IMR-90 (cell line): ENCODE measurements around the gene ULBP2. TPM values are rescaled to one million over a fixed set of nuclear protein-coding genes. Genes with fewer than 3 reads are reported as not detected.

Source experiments
- ATAC-seq: fragments of 200-7000 bp; cut with Tn5 transposase; 2 replicates; pipeline ENCODE4 v1.9.1; 2020; ENCODE audit warnings: low read depth, mild to moderate bottlenecking, moderate library complexity
- BruUV-seq: library from RNA; stranded (reverse); fragments of 400-500 nt; replicated peaks from 2 replicates; lab custom pipeline; 2021; lab: Mats Ljungman, UMichigan
- CTCF ChIA-PET: fragments of 300-600 bp; formaldehyde crosslinking; extraction: SDS; loops from one replicate; lab custom pipeline; 2021; ENCODE audit warnings: antibody characterized with exemption; lab: Yijun Ruan, JAX
- POLR2A ChIA-PET: fragments of 300-600 bp; sonication (Branson Sonifier 250); formaldehyde crosslinking; loops from one replicate; lab custom pipeline; 2022; ENCODE audit warnings: antibody characterized with exemption; ENCODE audit not compliant: unreplicated experiment; lab: Charles Lee
- DNase-seq: peaks from one replicate; pipeline ENCODE4 v3.0.0; 2013
- H2AFZ ChIP-seq: replicated peaks from 2 replicates; pipeline ENCODE3; 2013; ENCODE audit warnings: low read length, mild to moderate bottlenecking; ENCODE audit not compliant: poor library complexity
- H2AK5ac ChIP-seq: 2 replicates; pipeline ENCODE4 v1.6.1; 2013; ENCODE audit warnings: low read depth, low read length, inconsistent platforms
- H2AK9ac ChIP-seq: replicated peaks from 2 replicates; pipeline ENCODE3; 2013; ENCODE audit warnings: mild to moderate bottlenecking, low read depth, low read length, moderate library complexity; ENCODE audit not compliant: poor library complexity
- H2BK120ac ChIP-seq: 2 replicates; pipeline ENCODE4 v1.6.1; 2013; ENCODE audit warnings: low read depth, low read length, inconsistent platforms
- H2BK15ac ChIP-seq: 3 replicates; pipeline ENCODE4 v1.6.1; 2013; ENCODE audit warnings: low read depth, low read length, inconsistent platforms
- H2BK20ac ChIP-seq: 2 replicates; pipeline ENCODE4 v1.6.1; 2013; ENCODE audit warnings: low read depth, mild to moderate bottlenecking, inconsistent platforms, low read length, moderate library complexity
- H2BK5ac ChIP-seq: 2 replicates; pipeline ENCODE4 v1.6.1; 2013; ENCODE audit warnings: mild to moderate bottlenecking, low read depth, low read length, inconsistent platforms; ENCODE audit not compliant: poor library complexity, severe bottlenecking
- H3K14ac ChIP-seq: replicated peaks from 2 replicates; pipeline ENCODE4 v1.6.1; 2013; ENCODE audit warnings: low read depth, low read length, inconsistent platforms
- H3K18ac ChIP-seq: 2 replicates; pipeline ENCODE4 v1.6.1; 2013; ENCODE audit warnings: low read depth, low read length, control low read depth
- H3K23ac ChIP-seq: 2 replicates; pipeline ENCODE4 v1.6.1; 2013; ENCODE audit warnings: low read depth, low read length, inconsistent platforms
- H3K27ac ChIP-seq: 2 replicates; pipeline ENCODE4 v1.5.1; 2013; ENCODE audit warnings: mild to moderate bottlenecking, control low read depth, low read length; ENCODE audit not compliant: insufficient read depth
- H3K27me3 ChIP-seq: 2 replicates; pipeline ENCODE4 v1.6.1; 2013; ENCODE audit warnings: low read length; ENCODE audit not compliant: control insufficient read depth, insufficient read depth
- H3K36me3 ChIP-seq: 2 replicates; pipeline ENCODE4 v1.6.1; 2013; ENCODE audit warnings: low read length, mixed read lengths; ENCODE audit not compliant: control insufficient read depth, insufficient read depth
- H3K4ac ChIP-seq: 2 replicates; pipeline ENCODE4 v1.6.1; 2013; ENCODE audit warnings: low read depth, low read length, inconsistent platforms
- H3K4me1 ChIP-seq: 2 replicates; pipeline ENCODE4 v1.6.1; 2013; ENCODE audit warnings: low read length, mixed read lengths; ENCODE audit not compliant: control insufficient read depth, insufficient read depth
- H3K4me2 ChIP-seq: 2 replicates; pipeline ENCODE4 v1.6.1; 2013; ENCODE audit warnings: low read depth, mild to moderate bottlenecking, control low read depth, low read length, moderate library complexity
- H3K4me3 ChIP-seq: 2 replicates; pipeline ENCODE4 v1.5.1; 2013; ENCODE audit warnings: low read depth, mild to moderate bottlenecking, control low read depth, low read length, moderate library complexity; ENCODE audit not compliant: insufficient read depth
- H3K56ac ChIP-seq: 2 replicates; pipeline ENCODE4 v1.6.1; 2013; ENCODE audit warnings: low read length, inconsistent platforms; ENCODE audit not compliant: insufficient read depth; ENCODE audit errors: extremely low read depth
- H3K79me1 ChIP-seq, 2 experiments: 2 replicates each; pipeline ENCODE4 v1.6.1; 2013; ENCODE audit warnings: low read length in 2 of 2, inconsistent platforms in 1 of 2, low read depth in 1 of 2
- H3K9ac ChIP-seq: 2 replicates; pipeline ENCODE4 v1.6.1; 2013; ENCODE audit warnings: low read depth, low read length, control low read depth
- H3K9me1 ChIP-seq: 2 replicates; pipeline ENCODE4 v1.6.1; 2013; ENCODE audit warnings: low read length, inconsistent platforms; ENCODE audit not compliant: insufficient read depth
- H3K9me3 ChIP-seq: 2 replicates; pipeline ENCODE4 v1.6.1; 2013; ENCODE audit warnings: low read length; ENCODE audit not compliant: control insufficient read depth, insufficient read depth
- H4K20me1 ChIP-seq: 2 replicates; pipeline ENCODE4 v1.6.1; 2013; ENCODE audit warnings: low read length, inconsistent platforms; ENCODE audit not compliant: insufficient read depth
- H4K5ac ChIP-seq: 2 replicates; pipeline ENCODE4 v1.6.1; 2013; ENCODE audit warnings: mild to moderate bottlenecking, low read depth, low read length, control low read depth
- H4K8ac ChIP-seq, 2 experiments: 2 replicates each; pipeline ENCODE4 v1.6.1; 2013; ENCODE audit warnings: low read depth in 2 of 2, low read length in 2 of 2, control low read depth in 1 of 2, inconsistent platforms in 1 of 2
- H4K91ac ChIP-seq: 2 replicates; pipeline ENCODE4 v1.6.1; 2013; ENCODE audit warnings: low read depth, low read length, inconsistent platforms; ENCODE audit not compliant: insufficient read depth
- BHLHE40 ChIP-seq: fragments of 150-350 bp; IDR thresholded peaks from 2 replicates; pipeline ENCODE4 v1.6.1; 2016; ENCODE audit warnings: mild to moderate bottlenecking, low read depth, low read length
- CEBPB ChIP-seq: IDR thresholded peaks from 2 replicates; pipeline ENCODE4 v1.6.1; 2012; ENCODE audit warnings: low read depth, low read length, improper control_type of control experiment
- CHD1 ChIP-seq: IDR thresholded peaks from 2 replicates; pipeline ENCODE4 v1.6.1; 2012; ENCODE audit warnings: low read depth, low read length, improper control_type of control experiment
- FOS ChIP-seq: fragments of 150-350 bp; IDR thresholded peaks from 2 replicates; pipeline ENCODE4 v1.6.1; 2016; ENCODE audit warnings: low read depth, low read length
- MAFK ChIP-seq: IDR thresholded peaks from 2 replicates; pipeline ENCODE4 v1.6.1; 2012; ENCODE audit warnings: low read depth, low read length, improper control_type of control experiment
- MAZ ChIP-seq: IDR thresholded peaks from 2 replicates; pipeline ENCODE4 v1.6.1; 2012; ENCODE audit warnings: low read depth, mild to moderate bottlenecking, low read length, improper control_type of control experiment, moderate library complexity, borderline replicate concordance
- MXI1 ChIP-seq: IDR thresholded peaks from 2 replicates; pipeline ENCODE4 v1.6.1; 2012; ENCODE audit warnings: low read depth, mild to moderate bottlenecking, low read length, moderate library complexity, borderline replicate concordance
- NFE2L2 ChIP-seq: fragments of 150-350 bp; IDR thresholded peaks from 2 replicates; pipeline ENCODE4 v1.6.1; 2016; ENCODE audit warnings: low read depth, mild to moderate bottlenecking, low read length
- POLR2A ChIP-seq: IDR thresholded peaks from 2 replicates; pipeline ENCODE4 v1.6.1; 2012; ENCODE audit warnings: mild to moderate bottlenecking, low read depth, low read length
- RAD21 ChIP-seq: IDR thresholded peaks from 2 replicates; pipeline ENCODE4 v1.6.1; 2012; ENCODE audit warnings: low read length, improper control_type of control experiment
- RCOR1 ChIP-seq: IDR thresholded peaks from 2 replicates; pipeline ENCODE4 v1.6.1; 2012; ENCODE audit warnings: mild to moderate bottlenecking, low read length, improper control_type of control experiment; ENCODE audit not compliant: insufficient replicate concordance
- RFX5 ChIP-seq: IDR thresholded peaks from 2 replicates; pipeline ENCODE4 v1.8.0; 2012; ENCODE audit warnings: low read depth, mild to moderate bottlenecking, low read length, moderate library complexity
- SMC3 ChIP-seq: fragments of 150-350 bp; IDR thresholded peaks from 2 replicates; pipeline ENCODE4 v1.6.1; 2016; ENCODE audit warnings: low read depth, mild to moderate bottlenecking, antibody characterized with exemption, low read length, moderate library complexity
- USF2 ChIP-seq: fragments of 150-350 bp; IDR thresholded peaks from 2 replicates; pipeline ENCODE4 v1.6.1; 2017; ENCODE audit warnings: mild to moderate bottlenecking, antibody characterized with exemption, low read length, low read depth
- WGBS, 2 experiments: methylation state at CpG; one replicate each; pipeline versions ENCODE4 v1.1.5 to v1.1.7; 2013; ENCODE audit warnings: missing lambda C conversion rate in 2 of 2; ENCODE audit not compliant: insufficient read length in 1 of 2; ENCODE audit errors: extremely low coverage in 2 of 2; 5-methylcytosine and 5-hydroxymethylcytosine counted together
- dilution Hi-C: fragments of 300-500 bp; cut with HindIII; formaldehyde crosslinking; loops from one replicate; pipeline ENCODE4 v1.14.3; 2018; ENCODE audit warnings: low sequenced_read_pairs; ENCODE audit not compliant: unreplicated experiment
- in situ Hi-C: fragments of 300-500 bp; cut with MboI; formaldehyde crosslinking; loops from 3 replicates; pipeline ENCODE4 v1.14.3; 2019; ENCODE audit warnings: low sequenced_read_pairs, inconsistent platforms, mixed read lengths
- intact Hi-C: fragments of 100-400 bp; cut with micrococcal nuclease; formaldehyde crosslinking; loops from 2 replicates; pipeline ENCODE4 v1.10.0; 2022
- polyA plus RNA-seq, 3 experiments: library from polyadenylated mRNA; depleted of rRNA; stranded (reverse); fragments of >200 nt; gene quantifications; 2 replicates each; pipeline ENCODE4 v1.2.3, GENCODE V29; 2012; ENCODE audit warnings: low replicate concordance in 1 of 3
- total RNA-seq: library from RNA; depleted of rRNA; stranded (reverse); fragments of >200 nt; gene quantifications from 2 replicates; pipeline ENCODE4 v1.2.3, GENCODE V29; 2012
- TF ChIP-seq, protein P1 (sequence below): conservative IDR thresholded peaks from 2 replicates; pipeline ENCODE4 v1.5.1; 2012; ENCODE audit warnings: mild to moderate bottlenecking, low read depth, low read length, improper control_type of control experiment
- TF ChIP-seq, protein P2 (sequence below): fragments of 150-350 bp; IDR thresholded peaks from 2 replicates; pipeline ENCODE4 v1.6.1; 2016; ENCODE audit warnings: low read depth, mild to moderate bottlenecking, low read length, moderate library complexity, borderline replicate concordance

Gene ULBP2
- total and polyA plus RNA-seq, 2 of the 4 experiments (the other 2 are of a cell fraction): 7.9 to 16.2 TPM

DNA sequence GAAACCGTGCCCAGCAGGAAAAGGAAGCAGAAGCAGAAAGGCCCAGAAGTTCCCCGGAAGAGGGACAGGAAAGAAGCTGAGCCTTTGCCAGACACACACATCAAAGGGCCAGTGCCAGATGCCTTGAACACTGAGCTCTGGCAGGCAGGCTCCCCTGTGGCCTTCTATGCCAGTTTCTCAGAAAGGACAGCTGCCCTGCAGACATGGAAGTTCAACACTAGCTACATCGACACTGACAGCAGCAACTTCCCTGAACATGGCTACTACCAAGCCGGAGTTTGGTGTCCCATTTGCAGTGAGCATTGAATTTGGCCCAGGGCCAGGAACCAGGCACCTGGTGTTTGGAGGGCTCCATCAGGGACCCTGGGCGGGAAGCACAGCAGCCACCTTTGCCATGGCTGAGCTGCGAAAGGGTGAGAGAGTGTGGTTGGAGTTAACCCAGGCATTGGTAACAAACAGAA lies 35.9 kb upstream of the ULBP2 start:
- H3K27me3 ChIP-seq: peaks cover 12% of the 10 kb centered on the region
- no TSS peak for BruUV-seq
- no peak overlapping the region for H3K4me2 ChIP-seq
- H3K18ac ChIP-seq: no peak overlapping the region
- in situ Hi-C loops: no loop called here
- H2AK9ac ChIP-seq: no peak overlapping the region
- no peaks in the 10 kb centered on the region for H4K20me1 ChIP-seq
- no peak overlapping the region for H3K27ac ChIP-seq
- H3K9me1 ChIP-seq: no peaks in the 10 kb centered on the region
- TF ChIP-seq RFX5 (no peak), FOS (no peak), MAFK (no peak), NFE2L2 (no peak), MXI1 (no peak), RCOR1 (no peak), RAD21 (no peak), BHLHE40 (no peak), CHD1 (no peak), MAZ (no peak), CEBPB (no peak), USF2 (no peak), POLR2A (no peak), SMC3 (no peak)
- TF ChIP-seq, protein P1, sequence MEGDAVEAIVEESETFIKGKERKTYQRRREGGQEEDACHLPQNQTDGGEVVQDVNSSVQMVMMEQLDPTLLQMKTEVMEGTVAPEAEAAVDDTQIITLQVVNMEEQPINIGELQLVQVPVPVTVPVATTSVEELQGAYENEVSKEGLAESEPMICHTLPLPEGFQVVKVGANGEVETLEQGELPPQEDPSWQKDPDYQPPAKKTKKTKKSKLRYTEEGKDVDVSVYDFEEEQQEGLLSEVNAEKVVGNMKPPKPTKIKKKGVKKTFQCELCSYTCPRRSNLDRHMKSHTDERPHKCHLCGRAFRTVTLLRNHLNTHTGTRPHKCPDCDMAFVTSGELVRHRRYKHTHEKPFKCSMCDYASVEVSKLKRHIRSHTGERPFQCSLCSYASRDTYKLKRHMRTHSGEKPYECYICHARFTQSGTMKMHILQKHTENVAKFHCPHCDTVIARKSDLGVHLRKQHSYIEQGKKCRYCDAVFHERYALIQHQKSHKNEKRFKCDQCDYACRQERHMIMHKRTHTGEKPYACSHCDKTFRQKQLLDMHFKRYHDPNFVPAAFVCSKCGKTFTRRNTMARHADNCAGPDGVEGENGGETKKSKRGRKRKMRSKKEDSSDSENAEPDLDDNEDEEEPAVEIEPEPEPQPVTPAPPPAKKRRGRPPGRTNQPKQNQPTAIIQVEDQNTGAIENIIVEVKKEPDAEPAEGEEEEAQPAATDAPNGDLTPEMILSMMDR: no peak
- TF ChIP-seq, protein P2, sequence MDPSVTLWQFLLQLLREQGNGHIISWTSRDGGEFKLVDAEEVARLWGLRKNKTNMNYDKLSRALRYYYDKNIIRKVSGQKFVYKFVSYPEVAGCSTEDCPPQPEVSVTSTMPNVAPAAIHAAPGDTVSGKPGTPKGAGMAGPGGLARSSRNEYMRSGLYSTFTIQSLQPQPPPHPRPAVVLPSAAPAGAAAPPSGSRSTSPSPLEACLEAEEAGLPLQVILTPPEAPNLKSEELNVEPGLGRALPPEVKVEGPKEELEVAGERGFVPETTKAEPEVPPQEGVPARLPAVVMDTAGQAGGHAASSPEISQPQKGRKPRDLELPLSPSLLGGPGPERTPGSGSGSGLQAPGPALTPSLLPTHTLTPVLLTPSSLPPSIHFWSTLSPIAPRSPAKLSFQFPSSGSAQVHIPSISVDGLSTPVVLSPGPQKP: no peak
- intact Hi-C loops: no loop called here
- H4K5ac ChIP-seq: no peak overlapping the region
- H2BK15ac ChIP-seq: no peak overlapping the region
- ATAC-seq (no peak), DNase-seq (no peak)
- H3K4ac ChIP-seq: no peak overlapping the region
- H3K4me3 ChIP-seq: no peak overlapping the region
- no peak overlapping the region for H2AK5ac ChIP-seq
- peaks cover 12% of the 10 kb centered on the region for H3K9me3 ChIP-seq
- no peak overlapping the region for H3K14ac ChIP-seq
- WGBS, 2 experiments: 64% methylated on average over 4 of the region's 6 CpGs; no CpG with 5 or more reads in 1 of the 2 experiments
- no peak overlapping the region for H4K91ac ChIP-seq
- H2BK20ac ChIP-seq: no peak overlapping the region
- POLR2A ChIA-PET: no interaction called here
- H3K56ac ChIP-seq: no peak overlapping the region
- no peak overlapping the region for H2BK120ac ChIP-seq
- H3K23ac ChIP-seq: no peak overlapping the region
- H3K36me3 ChIP-seq: no peaks in the 10 kb centered on the region
- H2BK5ac ChIP-seq: no peak overlapping the region
- no peak overlapping the region for H4K8ac ChIP-seq
- no peaks in the 10 kb centered on the region for H3K4me1 ChIP-seq
- CTCF ChIA-PET: no interaction called here
- dilution Hi-C loops: no loop called here
- H2AFZ ChIP-seq: no peak overlapping the region
- H3K79me1 ChIP-seq: no peaks in the 10 kb centered on the region
- H3K9ac ChIP-seq: no peak overlapping the region
